GM12878 (cell line): Measurements from ENCODE around the gene KLHL1. TPM values are rescaled to one million over a fixed set of nuclear protein-coding genes. Genes with fewer than 3 reads are reported as not detected.
A peak's percentile ranks its signal among the peaks of the same experiment; 100 is the strongest.

Source experiments
- ATAC-seq: fragments of 200-7000 bp; cut with Tn5 transposase; 3 replicates; pipeline ENCODE4 v1.9.1; 2020; ENCODE audit warnings: mild to moderate bottlenecking, moderate library complexity
- BruUV-seq: library from RNA; stranded (reverse); fragments of 400-500 nt; replicated peaks from 2 replicates; lab custom pipeline; 2021; lab: Mats Ljungman, UMichigan
- CTCF ChIA-PET: fragments of 300-600 bp; sonication (Branson Sonifier 250); formaldehyde crosslinking; extraction: SDS; loops from one replicate; lab custom pipeline; 2021; ENCODE audit warnings: inconsistent platforms; lab: Yijun Ruan, JAX
- POLR2A ChIA-PET: fragments of 350-600 bp; formaldehyde crosslinking; extraction: SDS; loops from one replicate; lab custom pipeline; 2021; ENCODE audit warnings: inconsistent platforms; lab: Charles Lee
- RAD21 ChIA-PET: fragments of 300-600 bp; sonication (Branson Sonifier 250); formaldehyde crosslinking; loops from one replicate; lab custom pipeline; 2023; ENCODE audit warnings: antibody characterized with exemption; ENCODE audit not compliant: unreplicated experiment; lab: Charles Lee
- SMC1A ChIA-PET: fragments of 300-600 bp; sonication (Branson Sonifier 250); formaldehyde crosslinking; loops from one replicate; lab custom pipeline; 2023; ENCODE audit not compliant: unreplicated experiment, uncharacterized antibody; lab: Charles Lee
- DNase-seq: peaks from one replicate; pipeline ENCODE4 v3.0.0-alpha.2; 2011; ENCODE audit warnings: low read depth, low spot score
- FAIRE-seq: peaks from 3 replicates; lab custom pipeline; 2011; peaks lifted over from hg19 to GRCh38; lab: Jason Lieb, UNC
- H2AFZ ChIP-seq: 2 replicates; pipeline ENCODE4 v1.6.0; 2011; ENCODE audit warnings: low read depth, low read length, control low read depth; ENCODE audit not compliant: control insufficient read depth
- H3K27ac ChIP-seq: 2 replicates; pipeline ENCODE4 v1.5.1; 2011; ENCODE audit warnings: control low read depth; ENCODE audit not compliant: control insufficient read depth, insufficient read depth
- H3K27me3 ChIP-seq, 2 experiments: replicated peaks in 1 of 2; 2 replicates each; pipeline versions ENCODE4 v1.6.0 to v1.6.1; 2011; ENCODE audit warnings: low read length in 1 of 2; ENCODE audit not compliant: control insufficient read depth in 2 of 2, insufficient read depth in 2 of 2
- H3K36me3 ChIP-seq, 2 experiments: 2 replicates each; pipeline ENCODE4 v1.5.1; 2011; ENCODE audit warnings: low read length in 1 of 2; ENCODE audit not compliant: control insufficient read depth in 2 of 2, insufficient read depth in 2 of 2
- H3K4me1 ChIP-seq: 2 replicates; pipeline ENCODE4 v1.6.1; 2011; ENCODE audit warnings: mild to moderate bottlenecking, low read length, moderate library complexity, mixed read lengths; ENCODE audit not compliant: control insufficient read depth, insufficient read depth
- H3K4me2 ChIP-seq: 2 replicates; pipeline ENCODE4 v1.6.0; 2011; ENCODE audit warnings: control low read depth; ENCODE audit not compliant: control insufficient read depth, insufficient read depth
- H3K4me3 ChIP-seq: fragments of 200-600 bp; sonication (generic); 2 replicates; pipeline ENCODE4 v1.5.1; 2016
- H3K79me2 ChIP-seq: 2 replicates; pipeline ENCODE4 v1.6.0; 2011; ENCODE audit warnings: low read length; ENCODE audit not compliant: control insufficient read depth, insufficient read depth
- H3K9ac ChIP-seq: 2 replicates; pipeline ENCODE4 v1.8.0; 2011; ENCODE audit warnings: low read length, control low read depth, mixed read lengths; ENCODE audit not compliant: control insufficient read depth, insufficient read depth
- H3K9me3 ChIP-seq: replicated peaks from 3 replicates; pipeline ENCODE4 v1.5.1; 2011; ENCODE audit warnings: mild to moderate bottlenecking, low read length; ENCODE audit not compliant: control insufficient read depth, insufficient read depth
- H4K20me1 ChIP-seq: 2 replicates; pipeline ENCODE4 v1.6.0; 2011; ENCODE audit not compliant: control insufficient read depth, insufficient read depth
- ASH2L ChIP-seq: fragments of 300-600, 200-600 bp; sonication (generic); IDR thresholded peaks from 2 replicates; pipeline ENCODE4 v1.6.1; 2017; ENCODE audit warnings: low read depth, mild to moderate bottlenecking, borderline replicate concordance
- BMI1 ChIP-seq: fragments of 450-650 bp; IDR thresholded peaks from 2 replicates; pipeline ENCODE4 v1.6.1; 2016; ENCODE audit warnings: mild to moderate bottlenecking, moderate library complexity, borderline replicate concordance
- GATAD2B ChIP-seq: fragments of 450-650 bp; conservative IDR thresholded peaks from 2 replicates; pipeline ENCODE4 v1.6.1; 2017; ENCODE audit warnings: low read depth, mild to moderate bottlenecking, moderate library complexity
- POLR2AphosphoS5 ChIP-seq: IDR thresholded peaks from 2 replicates; pipeline ENCODE4 v1.6.1; 2011; ENCODE audit warnings: mild to moderate bottlenecking, low read length, inconsistent platforms
- RCOR1 ChIP-seq: conservative IDR thresholded peaks from 2 replicates; pipeline ENCODE4 v1.6.1; 2012; ENCODE audit warnings: low read depth, low read length, improper control_type of control experiment
- SRF ChIP-seq, 2 experiments: IDR thresholded peaks; 2 replicates each; pipeline ENCODE4 v1.6.1; 2011; ENCODE audit warnings: low read depth in 2 of 2, low read length in 2 of 2, mild to moderate bottlenecking in 1 of 2, moderate library complexity in 1 of 2
- ZBED1 ChIP-seq: IDR thresholded peaks from 2 replicates; pipeline ENCODE4 v1.6.1; 2016; ENCODE audit warnings: borderline replicate concordance
- WGBS: methylation state at CpG from one replicate; pipeline ENCODE4 v1.1.6; 2016; ENCODE audit warnings: low lambda C conversion rate; ENCODE audit not compliant: insufficient replicate concordance, insufficient coverage; ENCODE audit errors: missing lambda C conversion rate; 5-methylcytosine and 5-hydroxymethylcytosine counted together
- in situ Hi-C: fragments of 300-500 bp; cut with MboI; formaldehyde crosslinking; loops from 9 replicates; pipeline ENCODE4 v1.14.3; 2018; ENCODE audit warnings: mixed read lengths
- intact Hi-C: fragments of 100-400 bp; cut with micrococcal nuclease; formaldehyde crosslinking; loops from one replicate; pipeline ENCODE4 v1.14.2; 2022; ENCODE audit not compliant: unreplicated experiment
- polyA plus RNA-seq, 11 experiments: library from polyadenylated mRNA; depleted of rRNA in 4 of 11; unstranded in 6 of 11; stranded (reverse) in 5 of 11; fragments of >200 nt; fragmentation: Nextera tagmentation in 4 of 11; fragmentation: Illumina TruSeq in 1 of 11; extraction: Ambion mirVana in 4 of 11; extraction: Trizol in 1 of 11; gene quantifications; 1 replicate in 1 of 11; 2 replicates in 10 of 11; pipeline versions ENCODE4 v1.2.1 to v1.2.3, GENCODE V29; 2011 to 2016; ENCODE audit warnings: inconsistent platforms in 2 of 11, missing spikeins in 2 of 11, low read depth in 1 of 11
- total RNA-seq, 4 experiments: library from RNA; depleted of rRNA in 3 of 4; stranded (reverse); fragments of >200 nt in 3 of 4; fragmentation: Illumina TruSeq in 1 of 4; extraction: Trizol in 1 of 4; gene quantifications; 2 replicates each; pipeline versions ENCODE4 v1.2.1 to v1.2.3, GENCODE V29; 2013 to 2021
- TF ChIP-seq, protein P1 (sequence below): fragments of 450-650 bp; formaldehyde crosslinking; IDR thresholded peaks from 2 replicates; pipeline ENCODE4 v1.4.0; 2020; ENCODE audit warnings: mild to moderate bottlenecking, moderate library complexity
- TF ChIP-seq, protein P2 (sequence below): fragments of 450-650 bp; IDR thresholded peaks from 2 replicates; pipeline ENCODE4 v1.6.1; 2016; ENCODE audit warnings: mild to moderate bottlenecking
- TF ChIP-seq, protein P3 (sequence below): IDR thresholded peaks from 2 replicates; pipeline ENCODE4 v1.6.1; 2012; ENCODE audit warnings: low read length, inconsistent platforms

The KLHL1 gene
- total and polyA plus RNA-seq, 10 of the 15 experiments (the other 5 are each of a cell fraction or from before 2014, with no cell fraction given): 0.02 to 0.13 (median 0.05) TPM; not detected in 2

DNA sequence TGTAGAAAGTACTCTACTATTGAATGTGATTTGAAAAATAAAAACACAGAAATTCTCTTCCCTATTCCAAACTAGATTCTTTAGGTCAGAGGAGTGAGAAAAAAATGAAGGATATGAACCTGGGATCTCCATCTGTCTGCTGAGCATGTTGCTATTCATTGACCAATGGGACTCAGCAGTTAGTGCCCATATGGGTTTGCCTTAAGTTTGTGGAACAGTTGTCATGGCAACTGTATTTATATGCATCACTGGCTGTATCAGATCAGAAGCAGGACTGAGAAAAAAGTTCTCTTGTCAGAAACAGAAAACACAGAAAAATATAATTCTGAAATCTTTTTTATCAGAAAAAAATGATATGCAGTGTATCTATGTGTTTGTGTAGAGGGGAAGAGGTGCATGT, 74.0 kb downstream of the KLHL1 start:
- BruUV-seq: no TSS peak

DNA sequence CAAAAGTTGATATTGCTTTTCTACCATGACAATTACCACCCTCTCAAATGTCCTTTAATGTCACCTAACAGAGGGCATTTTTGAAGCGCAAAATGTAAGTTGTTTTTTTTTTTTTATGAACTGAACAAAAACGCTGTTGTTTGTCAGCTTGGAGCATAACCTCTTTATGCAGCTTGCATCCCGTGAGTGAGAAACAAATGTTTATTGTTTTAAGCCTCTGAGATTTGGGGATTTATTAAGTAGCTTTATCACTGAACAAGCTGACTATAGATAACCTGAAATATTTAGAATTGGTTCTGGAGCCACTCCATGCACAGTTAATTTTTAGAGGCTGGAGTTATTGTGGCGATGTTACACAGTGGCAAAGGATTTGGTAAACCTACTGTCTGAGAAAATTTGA, 80.7 kb downstream of the KLHL1 start:
- intact Hi-C loops (no loop called here), in situ Hi-C loops (no loop called here)
- Histone ChIP-seq H4K20me1 (no peaks in the 10 kb centered on the region), H3K36me3 (no peaks in the 10 kb centered on the region), H3K9ac (no peak overlapping the region), H3K9me3 (no peaks in the 10 kb centered on the region), H3K27ac (no peak overlapping the region), H3K27me3 (no peaks in the 10 kb centered on the region), H2AFZ (no peak overlapping the region), H3K79me2 (no peaks in the 10 kb centered on the region), H3K4me1 (no peaks in the 10 kb centered on the region), H3K4me3 (no peak overlapping the region), H3K4me2 (no peak overlapping the region)
- ChIA-PET SMC1A (no interaction called here), POLR2A (no interaction called here), RAD21 (interaction anchor here (0.6 kb wide), 1 partner anchor 22 kb away, joined by 4 read pairs; no protein-coding TSS in a partner anchor), CTCF (no interaction called here)
- 37% methylated on average over 3 of the region's 4 CpGs for WGBS
- BruUV-seq: no TSS peak
- ATAC-seq (no peak), FAIRE-seq (no peak), DNase-seq (no peak)
- TF ChIP-seq GATAD2B (no peak), ASH2L (no peak), POLR2AphosphoS5 (no peak), RCOR1 (no peak)
- TF ChIP-seq, protein P1, sequence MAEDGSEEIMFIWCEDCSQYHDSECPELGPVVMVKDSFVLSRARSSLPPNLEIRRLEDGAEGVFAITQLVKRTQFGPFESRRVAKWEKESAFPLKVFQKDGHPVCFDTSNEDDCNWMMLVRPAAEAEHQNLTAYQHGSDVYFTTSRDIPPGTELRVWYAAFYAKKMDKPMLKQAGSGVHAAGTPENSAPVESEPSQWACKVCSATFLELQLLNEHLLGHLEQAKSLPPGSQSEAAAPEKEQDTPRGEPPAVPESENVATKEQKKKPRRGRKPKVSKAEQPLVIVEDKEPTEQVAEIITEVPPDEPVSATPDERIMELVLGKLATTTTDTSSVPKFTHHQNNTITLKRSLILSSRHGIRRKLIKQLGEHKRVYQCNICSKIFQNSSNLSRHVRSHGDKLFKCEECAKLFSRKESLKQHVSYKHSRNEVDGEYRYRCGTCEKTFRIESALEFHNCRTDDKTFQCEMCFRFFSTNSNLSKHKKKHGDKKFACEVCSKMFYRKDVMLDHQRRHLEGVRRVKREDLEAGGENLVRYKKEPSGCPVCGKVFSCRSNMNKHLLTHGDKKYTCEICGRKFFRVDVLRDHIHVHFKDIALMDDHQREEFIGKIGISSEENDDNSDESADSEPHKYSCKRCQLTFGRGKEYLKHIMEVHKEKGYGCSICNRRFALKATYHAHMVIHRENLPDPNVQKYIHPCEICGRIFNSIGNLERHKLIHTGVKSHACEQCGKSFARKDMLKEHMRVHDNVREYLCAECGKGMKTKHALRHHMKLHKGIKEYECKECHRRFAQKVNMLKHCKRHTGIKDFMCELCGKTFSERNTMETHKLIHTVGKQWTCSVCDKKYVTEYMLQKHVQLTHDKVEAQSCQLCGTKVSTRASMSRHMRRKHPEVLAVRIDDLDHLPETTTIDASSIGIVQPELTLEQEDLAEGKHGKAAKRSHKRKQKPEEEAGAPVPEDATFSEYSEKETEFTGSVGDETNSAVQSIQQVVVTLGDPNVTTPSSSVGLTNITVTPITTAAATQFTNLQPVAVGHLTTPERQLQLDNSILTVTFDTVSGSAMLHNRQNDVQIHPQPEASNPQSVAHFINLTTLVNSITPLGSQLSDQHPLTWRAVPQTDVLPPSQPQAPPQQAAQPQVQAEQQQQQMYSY (CRISPR knock-in tag): no peak

More for the DNA sequence above, 74.0 kb downstream of the KLHL1 start:
- H3K79me2 ChIP-seq: no peaks in the 10 kb centered on the region
- no peaks in the 10 kb centered on the region for H3K27me3 ChIP-seq
- intact Hi-C loops (no loop called here), in situ Hi-C loops (no loop called here)
- no peak overlapping the region for H3K27ac ChIP-seq
- DNase-seq: no peak
- no peak overlapping the region for H3K4me2 ChIP-seq
- no peak overlapping the region for H2AFZ ChIP-seq
- H3K36me3 ChIP-seq: no peaks in the 10 kb centered on the region
- no peak overlapping the region for H3K4me3 ChIP-seq
- no peak for FAIRE-seq
- no peaks in the 10 kb centered on the region for H3K4me1 ChIP-seq
- H3K9ac ChIP-seq: no peak overlapping the region
- no peak for ATAC-seq
- SMC1A ChIA-PET: no interaction called here
- TF ChIP-seq, protein P2, sequence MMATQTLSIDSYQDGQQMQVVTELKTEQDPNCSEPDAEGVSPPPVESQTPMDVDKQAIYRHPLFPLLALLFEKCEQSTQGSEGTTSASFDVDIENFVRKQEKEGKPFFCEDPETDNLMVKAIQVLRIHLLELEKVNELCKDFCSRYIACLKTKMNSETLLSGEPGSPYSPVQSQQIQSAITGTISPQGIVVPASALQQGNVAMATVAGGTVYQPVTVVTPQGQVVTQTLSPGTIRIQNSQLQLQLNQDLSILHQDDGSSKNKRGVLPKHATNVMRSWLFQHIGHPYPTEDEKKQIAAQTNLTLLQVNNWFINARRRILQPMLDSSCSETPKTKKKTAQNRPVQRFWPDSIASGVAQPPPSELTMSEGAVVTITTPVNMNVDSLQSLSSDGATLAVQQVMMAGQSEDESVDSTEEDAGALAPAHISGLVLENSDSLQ: no peak
- no peak for TF ChIP-seq SRF (IDR thresholded peaks at IDR 0.05; ENCODE audit: low read depth in 2 of 2, low read length in 2 of 2)
- TF ChIP-seq, protein P3, sequence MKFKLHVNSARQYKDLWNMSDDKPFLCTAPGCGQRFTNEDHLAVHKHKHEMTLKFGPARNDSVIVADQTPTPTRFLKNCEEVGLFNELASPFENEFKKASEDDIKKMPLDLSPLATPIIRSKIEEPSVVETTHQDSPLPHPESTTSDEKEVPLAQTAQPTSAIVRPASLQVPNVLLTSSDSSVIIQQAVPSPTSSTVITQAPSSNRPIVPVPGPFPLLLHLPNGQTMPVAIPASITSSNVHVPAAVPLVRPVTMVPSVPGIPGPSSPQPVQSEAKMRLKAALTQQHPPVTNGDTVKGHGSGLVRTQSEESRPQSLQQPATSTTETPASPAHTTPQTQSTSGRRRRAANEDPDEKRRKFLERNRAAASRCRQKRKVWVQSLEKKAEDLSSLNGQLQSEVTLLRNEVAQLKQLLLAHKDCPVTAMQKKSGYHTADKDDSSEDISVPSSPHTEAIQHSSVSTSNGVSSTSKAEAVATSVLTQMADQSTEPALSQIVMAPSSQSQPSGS: no peak
- TF ChIP-seq BMI1: peak; percentile 64; the same call in 1 of the 2 replicates
- TF ChIP-seq ZBED1: no peak
- CTCF ChIA-PET: no interaction called here
- H3K9me3 ChIP-seq: no peaks in the 10 kb centered on the region
- no peaks in the 10 kb centered on the region for H4K20me1 ChIP-seq
- POLR2A ChIA-PET: no interaction called here
- RAD21 ChIA-PET: no interaction called here
